IPS-11a (cell line): ENCODE results near the gene HDDC2.

Experiments
- H3K4me3 ChIP-seq: one replicate; pipeline ENCODE4 v1.5.1; 2013; ENCODE audit warnings: low read depth, low read length, control low read depth

The HDDC2 gene

DNA sequence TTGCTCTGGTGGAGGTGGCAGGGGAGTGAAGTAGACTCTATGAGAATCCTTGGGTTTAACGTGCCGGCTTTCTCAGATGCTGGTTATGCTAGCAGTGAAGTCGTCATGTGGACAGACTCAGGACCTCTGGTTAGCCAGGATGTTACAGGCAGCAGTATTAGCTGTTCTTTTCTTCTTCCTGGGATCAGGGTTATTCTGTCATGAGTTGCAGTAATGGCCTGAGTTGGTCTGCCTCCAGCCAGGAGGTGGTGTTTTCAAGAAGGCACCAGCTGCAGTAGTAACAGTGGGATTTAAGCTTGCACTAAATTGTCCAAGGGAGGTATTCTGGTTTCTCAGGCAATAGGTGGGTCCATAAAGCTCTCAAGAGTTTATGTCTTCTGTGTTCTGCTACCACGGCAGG, 56.7 kb downstream of the HDDC2 start:
- H3K4me3 ChIP-seq = no peak overlapping the region

GRCh38 chr6:125237764-125238163, 64.0 kb downstream of the HDDC2 start:
- H3K4me3 ChIP-seq = no peak overlapping the region

DNA sequence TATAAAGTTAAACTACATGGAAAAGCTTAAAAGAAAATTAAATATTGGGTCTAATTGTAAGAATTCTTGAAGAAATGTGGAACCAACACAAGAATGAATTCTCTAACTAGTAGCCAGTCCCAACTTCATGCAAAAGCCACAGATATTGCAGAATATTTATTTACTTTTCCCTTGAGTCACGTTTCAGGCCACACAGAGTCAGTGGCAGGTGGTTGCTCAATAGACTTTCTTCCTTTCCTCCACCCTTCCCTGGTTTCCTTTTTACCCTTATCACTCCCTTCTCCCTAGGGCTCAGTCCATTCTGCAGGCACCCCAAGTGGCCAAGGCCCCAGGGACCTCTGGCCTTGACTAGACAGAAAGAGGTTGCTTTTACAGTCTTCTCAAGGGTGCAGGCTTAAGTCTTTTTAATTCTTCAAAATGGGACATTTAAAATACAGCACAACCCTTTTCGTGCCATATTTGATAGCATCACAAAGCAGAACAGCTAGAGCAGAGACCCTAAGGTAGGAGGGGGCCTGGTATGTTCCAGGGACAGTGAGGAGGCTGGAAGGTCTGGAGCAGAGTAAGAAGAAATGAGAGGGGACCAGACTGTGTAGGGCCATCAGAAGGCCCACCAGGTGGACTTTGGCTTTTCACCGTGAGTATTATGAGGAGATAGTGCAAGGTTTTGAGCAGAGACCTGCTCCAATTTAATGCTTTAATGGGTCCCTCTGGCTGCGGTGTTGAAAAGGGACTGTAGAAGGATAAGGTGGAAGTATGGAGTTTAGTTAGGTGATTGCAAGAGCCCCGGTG, 65.0 kb downstream of the HDDC2 start:
- H3K4me3 ChIP-seq = no peak overlapping the region

GRCh38 chr6:125233202-125233601, 68.6 kb downstream of the HDDC2 start:
- no peak overlapping the region for H3K4me3 ChIP-seq

GRCh38 chr6:125232466-125232865, 69.3 kb downstream of the HDDC2 start:
- H3K4me3 ChIP-seq = no peak overlapping the region

DNA sequence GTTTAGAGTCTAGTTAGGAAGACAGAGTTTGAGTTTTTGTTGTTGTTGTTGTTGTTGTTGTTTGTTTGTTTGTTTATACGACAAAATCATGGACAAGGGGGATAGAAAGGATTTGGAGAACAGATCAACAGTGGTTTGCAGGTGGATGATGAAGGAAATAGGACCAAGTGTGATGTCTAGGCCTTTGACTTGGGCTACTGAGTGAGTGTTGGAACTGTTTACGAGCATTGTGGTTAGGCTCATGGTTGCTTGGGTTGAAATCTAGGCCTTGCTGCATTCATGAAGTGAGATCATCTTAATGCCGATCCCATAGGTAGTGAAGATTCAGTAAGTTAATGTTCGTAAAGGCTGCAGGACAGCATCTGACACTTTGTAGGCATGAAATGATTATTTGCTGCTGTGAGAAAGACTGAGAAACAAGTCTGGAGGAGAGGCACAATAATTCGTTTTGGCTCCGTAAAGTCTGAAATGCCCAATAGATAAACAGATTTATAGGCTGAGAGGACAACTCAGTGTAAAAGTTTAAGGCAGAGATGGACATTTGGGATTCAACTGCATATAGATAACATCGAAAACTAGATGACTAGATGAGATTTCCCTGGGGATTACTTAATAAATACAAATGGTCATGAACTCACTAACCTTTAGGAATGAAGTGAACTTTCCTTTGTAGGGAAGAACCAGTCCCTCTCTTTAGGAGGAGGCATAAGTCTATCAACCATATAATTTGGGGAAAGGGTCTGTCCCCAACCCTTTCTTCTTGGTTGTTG, 70.0 kb downstream of the HDDC2 start:
- H3K4me3 ChIP-seq = no peak overlapping the region

- no peak overlapping the region for H3K4me3 ChIP-seq
Observed at GRCh38 chr6:125231133-125231532, 70.6 kb downstream of the HDDC2 start.

GRCh38 chr6:125230674-125231073, 71.1 kb downstream of the HDDC2 start:
- H3K4me3 ChIP-seq = no peak overlapping the region

GRCh38 chr6:125228981-125229479, 72.7 kb downstream of the HDDC2 start:
- no peak overlapping the region for H3K4me3 ChIP-seq

GRCh38 chr6:125227244-125227643, 74.5 kb downstream of the HDDC2 start:
- no peak overlapping the region for H3K4me3 ChIP-seq
